Stimulated activated CD8-positive, alpha-beta memory T cell treated with anti-CD3 and anti-CD28 coated beads, Interleukin-4, amount 100 ng/mL, for 24 hours (primary cell): Measurements from ENCODE around the gene DCUN1D3.
A peak's percentile ranks its signal among the peaks of the same experiment; 100 is the strongest.
"Not testable (repeated sequence)": the region's sequence is repeated elsewhere in the genome, so short reads cannot be mapped to it uniquely, and the experiment has no call there.

Experiments used
- DNase-seq: peaks from one replicate; pipeline ENCODE4 v3.0.0-alpha.2; 2020; ENCODE audit warnings: low read depth

Gene DCUN1D3, protein sequence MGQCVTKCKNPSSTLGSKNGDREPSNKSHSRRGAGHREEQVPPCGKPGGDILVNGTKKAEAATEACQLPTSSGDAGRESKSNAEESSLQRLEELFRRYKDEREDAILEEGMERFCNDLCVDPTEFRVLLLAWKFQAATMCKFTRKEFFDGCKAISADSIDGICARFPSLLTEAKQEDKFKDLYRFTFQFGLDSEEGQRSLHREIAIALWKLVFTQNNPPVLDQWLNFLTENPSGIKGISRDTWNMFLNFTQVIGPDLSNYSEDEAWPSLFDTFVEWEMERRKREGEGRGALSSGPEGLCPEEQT

DNA sequence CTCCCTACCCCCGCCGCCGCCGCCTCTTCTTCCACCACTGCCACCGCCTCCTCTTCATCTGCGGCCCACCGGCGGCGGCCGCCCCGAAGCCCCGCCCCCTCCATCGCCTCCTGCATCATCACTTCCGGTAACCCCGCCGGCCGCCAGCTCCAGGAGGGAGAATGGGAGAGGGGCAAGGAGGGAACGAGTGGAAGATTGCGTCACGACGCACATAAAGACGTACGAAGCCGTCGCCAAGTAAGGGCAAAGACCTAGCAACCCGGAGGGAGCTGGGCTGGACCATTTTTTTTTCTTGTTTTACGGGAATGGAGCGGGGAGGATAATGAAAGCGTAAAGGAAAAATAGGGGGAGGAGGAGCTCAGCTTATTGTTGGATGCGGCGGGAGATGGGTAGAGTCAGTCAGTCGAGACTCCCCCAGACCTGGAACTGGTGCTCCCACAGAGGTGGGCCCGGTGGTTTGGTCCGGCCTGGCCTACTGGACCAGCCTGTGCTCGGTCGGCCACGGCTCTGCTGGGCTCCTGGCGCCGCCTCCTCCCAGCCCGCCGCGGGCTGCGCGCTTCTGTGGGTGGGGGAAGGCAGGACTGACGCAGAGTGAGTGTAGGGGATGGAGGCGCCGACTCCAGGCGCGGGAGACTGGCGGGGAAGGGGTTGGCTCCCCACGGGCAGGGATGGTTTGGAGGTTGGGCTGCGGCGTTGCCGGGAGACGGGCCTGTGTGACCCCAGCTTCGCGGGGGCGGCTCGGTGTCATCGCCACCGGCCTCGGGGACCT, at the start of gene DCUN1D3, which contains the start of gene LYRM1:
Gene DCUN1D3 (minus strand): TSS at position 60 of the 769 bp plus-strand sequence. CDS start 37,820 bp downstream, outside the sequence.
Gene LYRM1 (plus strand): TSS at position 473 of the 769 bp plus-strand sequence. CDS start 14,785 bp downstream, outside the sequence.
- DNase-seq: peak; percentile 84

DNA sequence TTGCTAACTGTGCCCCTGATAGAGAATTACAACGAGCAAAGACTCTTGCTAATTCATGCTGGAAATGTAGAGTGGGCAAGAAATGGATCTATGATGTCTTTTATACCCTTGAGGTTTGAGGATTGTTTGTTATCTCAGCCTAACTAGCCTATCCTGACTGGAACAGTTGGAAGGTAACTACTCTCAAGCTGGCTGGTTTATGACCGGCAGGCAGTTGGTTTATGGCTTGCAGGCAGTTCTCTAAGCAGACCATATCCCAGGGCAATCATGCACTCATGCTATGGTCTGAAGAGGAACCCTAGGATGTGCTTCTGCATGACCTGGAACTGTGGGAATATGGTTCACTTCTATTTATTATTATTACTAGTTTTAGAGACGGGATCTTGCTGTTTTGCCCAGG, 49.5 kb upstream of the DCUN1D3 start:
- DNase-seq: no peak

DNA sequence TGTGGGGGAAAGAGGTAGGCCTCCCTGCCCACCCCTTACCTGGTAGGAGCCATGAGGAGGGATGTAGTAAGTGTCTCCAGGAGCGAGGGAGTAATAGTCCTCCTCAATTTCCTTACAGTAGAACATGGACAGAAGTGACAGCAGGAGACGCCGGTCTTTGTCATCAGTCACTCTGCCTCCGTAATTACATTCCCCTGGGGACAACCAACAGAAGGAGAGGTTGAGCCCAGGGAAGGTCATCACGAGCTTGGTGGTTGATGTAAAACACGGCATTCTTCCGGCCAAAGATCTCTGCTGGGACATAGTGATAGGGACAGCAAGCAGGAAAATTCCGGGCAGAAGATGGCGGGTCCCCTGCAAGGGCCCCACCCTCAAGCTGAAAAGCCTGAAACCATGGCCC, 48.3 kb upstream of the DCUN1D3 start:
- no peak for DNase-seq

DNA sequence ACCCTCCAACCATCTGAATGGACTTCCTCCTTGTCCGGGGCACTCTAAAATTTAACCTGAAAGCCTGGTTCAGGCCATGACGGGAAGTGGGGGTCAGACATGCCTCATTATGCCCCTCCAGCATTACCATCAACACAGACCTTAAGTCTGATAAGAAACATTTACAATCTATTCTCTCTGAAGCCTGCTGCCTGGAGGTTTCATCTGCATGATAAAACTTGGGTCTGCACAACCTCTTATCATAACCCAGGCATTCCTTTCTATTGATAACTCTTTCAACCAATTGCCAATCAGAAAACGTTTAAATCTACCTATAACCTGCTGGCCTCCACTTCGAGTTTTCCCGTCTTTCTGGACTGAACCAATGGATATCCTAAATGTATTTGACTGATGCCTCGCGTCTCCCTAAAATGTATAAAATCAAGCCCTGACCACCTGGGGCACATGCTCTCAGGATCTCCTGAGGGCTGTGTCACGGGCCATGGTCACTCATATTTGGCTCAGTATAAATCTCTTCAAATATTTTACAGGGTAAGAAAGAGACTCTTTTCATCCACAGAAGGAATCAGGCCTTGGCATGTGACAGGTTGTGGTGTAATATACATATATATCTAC, 46.0 kb upstream of the DCUN1D3 start:
- no peak for DNase-seq

DNA sequence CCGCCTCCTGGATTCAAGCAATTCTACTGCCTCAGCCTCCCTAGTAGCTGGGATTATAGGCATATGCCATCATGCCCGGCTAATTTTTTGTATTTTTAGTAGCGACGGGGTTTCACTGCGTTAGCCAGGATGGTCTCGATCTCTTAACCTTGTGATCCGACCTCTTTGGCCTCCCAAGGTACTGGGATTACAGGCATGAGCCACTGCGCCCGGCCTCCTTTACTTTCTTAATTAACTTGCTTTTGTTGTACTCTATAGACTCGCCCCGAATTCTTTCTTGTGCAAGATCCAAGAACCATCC, 45.4 kb upstream of the DCUN1D3 start:
- not testable (repeated sequence) for DNase-seq

DNA sequence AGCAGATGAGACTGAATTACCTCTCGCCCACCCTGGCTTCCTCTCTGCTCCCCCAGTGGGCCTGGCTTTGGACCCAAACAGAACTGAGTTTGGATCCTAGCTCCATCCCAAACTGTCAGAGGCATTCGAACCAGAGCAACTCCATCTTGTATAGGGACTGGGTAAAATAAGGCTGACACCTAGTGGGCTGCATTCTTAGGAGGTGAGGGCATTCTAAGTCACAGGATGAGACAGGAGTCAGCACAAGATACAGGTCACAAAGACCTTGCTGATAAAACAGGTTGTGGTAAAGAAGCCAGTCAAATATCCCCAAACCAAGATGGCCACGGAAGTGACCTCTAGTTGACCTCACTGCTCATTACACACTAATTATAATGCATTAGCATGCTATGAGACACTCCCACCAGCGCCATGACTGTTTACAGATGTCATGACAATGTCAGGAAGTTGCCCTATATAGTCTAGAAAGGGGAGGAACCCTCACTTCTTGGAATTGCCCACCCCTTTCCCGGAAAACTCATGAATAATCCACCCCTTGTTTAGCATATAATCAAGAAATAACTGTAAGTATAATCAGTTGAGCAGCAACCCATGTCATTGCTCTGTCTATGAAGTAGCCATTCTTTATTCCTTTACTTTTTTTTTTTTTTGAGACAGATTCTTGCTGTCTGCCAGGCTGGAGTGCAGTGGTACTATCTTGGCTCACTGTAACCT, 44.9 kb upstream of the DCUN1D3 start:
- DNase-seq: no peak

DNA sequence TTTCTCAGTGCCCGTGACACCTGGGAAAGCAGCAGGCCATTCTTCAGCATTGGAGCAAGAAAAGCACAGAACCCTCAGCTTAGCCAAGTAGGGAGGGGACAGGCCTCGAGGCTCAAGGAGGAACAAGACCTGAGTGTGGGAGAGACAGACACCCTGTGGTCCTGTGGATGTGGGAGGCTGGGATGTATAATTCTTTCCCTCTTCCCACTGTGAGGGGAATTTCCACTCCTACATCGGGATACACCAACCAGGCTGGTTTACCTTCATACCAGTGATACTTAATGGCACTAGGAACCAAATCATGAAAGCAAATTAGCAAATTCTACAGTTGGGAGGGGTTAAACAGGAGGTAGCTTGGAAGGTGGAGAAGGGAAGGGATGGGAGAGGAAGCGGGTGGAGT, 42.1 kb upstream of the DCUN1D3 start:
- no peak for DNase-seq

DNA sequence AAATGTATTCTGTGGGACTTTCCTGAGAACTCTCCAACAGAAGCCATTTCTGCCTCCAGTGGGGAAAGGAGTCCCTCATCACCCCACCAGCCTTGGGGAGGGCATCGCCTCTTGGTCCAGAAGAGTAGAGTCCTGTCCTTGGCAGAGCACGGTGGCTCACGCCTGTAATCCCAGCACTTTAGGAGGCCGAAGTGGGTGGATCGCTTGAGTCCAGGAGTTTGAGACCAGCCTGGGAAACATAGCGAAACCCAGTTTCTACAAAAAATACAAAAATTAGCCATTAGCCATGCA, 41.4 kb upstream of the DCUN1D3 start:
- no peak for DNase-seq

DNA sequence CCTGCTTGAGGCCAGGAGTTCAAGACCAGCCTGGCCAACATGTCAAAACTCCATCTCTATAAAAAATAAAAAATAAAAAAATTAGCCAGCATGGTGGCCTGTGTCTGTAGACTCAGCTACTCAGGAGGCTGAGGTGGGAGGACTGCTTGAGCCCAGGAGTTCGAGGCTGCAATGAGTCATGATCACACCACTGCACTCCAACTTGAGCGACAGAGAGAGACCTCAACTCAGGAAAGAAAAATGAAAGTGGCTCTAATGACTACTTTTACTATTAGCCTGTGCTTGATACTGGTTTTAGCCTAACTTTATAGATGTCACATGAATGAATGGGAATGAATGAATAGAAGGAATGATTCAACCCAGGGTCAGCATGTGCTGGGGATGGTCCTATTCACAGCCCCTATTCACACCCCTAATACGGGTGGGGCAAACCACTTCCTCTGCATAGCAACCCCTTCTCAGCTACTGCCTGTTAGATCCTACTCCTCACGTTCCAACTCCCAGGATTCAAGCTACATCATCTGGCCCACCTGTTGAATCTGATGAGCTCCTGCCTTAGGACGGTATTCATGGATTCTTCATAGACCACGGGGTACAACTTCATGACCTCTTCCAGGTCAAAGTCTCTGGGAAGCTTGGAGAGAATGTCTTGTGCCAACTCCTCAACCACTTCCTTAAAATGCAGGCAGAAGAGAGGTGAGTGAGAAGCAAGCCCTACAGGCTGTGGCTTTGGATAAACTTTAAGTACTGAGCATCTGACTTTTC, 40.9 kb upstream of the DCUN1D3 start:
- DNase-seq: no peak

DNA sequence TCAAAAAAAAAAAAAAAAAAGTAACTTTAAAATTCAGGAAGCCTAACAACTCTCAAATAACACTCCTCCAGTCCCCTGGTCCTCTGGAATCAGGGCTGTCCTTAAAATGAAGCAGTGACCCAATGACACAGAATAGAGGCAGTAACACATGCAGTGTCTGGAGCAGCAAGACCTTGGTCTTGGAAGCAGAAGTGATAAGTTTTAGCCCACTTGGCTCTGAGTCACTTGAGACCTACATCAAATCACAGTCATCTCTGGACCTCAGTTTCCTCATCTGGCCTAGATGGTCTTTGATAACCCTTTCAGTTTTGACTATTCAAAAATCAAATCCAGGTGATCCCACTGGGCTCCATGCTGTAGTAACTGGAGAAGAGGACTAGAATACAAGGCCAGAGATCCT, 39.5 kb upstream of the DCUN1D3 start:
- no peak for DNase-seq

DNA sequence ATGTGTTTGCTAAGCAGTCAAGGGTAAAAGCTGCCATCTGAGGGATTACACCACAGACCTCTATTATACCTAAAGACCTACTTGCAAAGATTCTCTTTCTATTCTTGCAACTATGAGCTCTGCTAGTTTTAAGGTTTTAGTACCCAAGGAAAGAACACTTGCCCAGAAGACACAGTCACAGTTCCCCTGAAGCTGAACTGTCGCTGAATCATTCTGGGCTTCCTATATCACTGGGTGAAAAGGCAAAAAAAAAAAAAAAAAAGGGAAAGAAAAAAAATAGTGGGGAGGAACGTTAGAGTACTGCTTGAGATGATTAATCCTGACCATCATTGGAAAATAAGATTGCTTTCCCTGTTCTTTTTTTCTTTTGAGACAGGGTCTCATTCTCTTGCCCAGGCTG, 38.3 kb upstream of the DCUN1D3 start:
- DNase-seq: no peak

DNA sequence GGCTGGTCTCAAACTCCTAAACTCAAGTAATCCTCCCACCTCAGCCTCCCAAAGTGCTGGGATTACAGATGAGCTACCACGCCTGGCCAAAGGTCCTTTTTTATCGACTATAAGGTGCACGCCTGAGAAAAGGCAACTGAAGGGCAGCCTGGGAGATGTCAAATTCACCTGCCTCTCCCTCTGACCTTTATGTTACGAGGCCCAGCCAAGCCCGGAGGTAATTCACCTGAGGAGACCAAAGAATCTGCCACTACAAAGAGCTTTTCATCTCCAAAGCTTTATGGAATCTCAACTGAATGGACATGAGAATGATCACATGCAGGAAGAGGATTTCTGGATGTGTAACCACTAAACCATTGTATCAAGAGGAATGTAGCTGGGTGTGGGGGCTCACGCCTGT, 37.6 kb upstream of the DCUN1D3 start:
- DNase-seq: no peak

DNA sequence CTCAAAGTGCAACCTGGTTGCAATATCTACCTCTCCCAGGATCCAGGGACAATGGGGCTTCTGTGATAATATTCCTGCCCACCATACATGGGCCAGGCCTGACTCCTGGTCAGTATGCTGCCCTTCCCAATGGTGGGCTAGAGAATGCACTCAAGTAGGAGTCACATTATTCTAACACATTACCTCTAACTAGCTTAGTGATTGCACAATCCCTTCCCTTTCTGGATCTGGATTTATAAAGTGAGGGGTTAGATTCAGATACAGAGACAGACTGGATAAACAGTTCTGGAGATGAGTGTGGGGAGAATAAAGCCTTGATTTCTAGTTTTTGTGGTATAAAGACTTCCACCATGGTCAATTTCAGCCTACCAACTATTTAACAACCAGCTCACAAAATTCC, 33.4 kb upstream of the DCUN1D3 start:
- no peak for DNase-seq

DNA sequence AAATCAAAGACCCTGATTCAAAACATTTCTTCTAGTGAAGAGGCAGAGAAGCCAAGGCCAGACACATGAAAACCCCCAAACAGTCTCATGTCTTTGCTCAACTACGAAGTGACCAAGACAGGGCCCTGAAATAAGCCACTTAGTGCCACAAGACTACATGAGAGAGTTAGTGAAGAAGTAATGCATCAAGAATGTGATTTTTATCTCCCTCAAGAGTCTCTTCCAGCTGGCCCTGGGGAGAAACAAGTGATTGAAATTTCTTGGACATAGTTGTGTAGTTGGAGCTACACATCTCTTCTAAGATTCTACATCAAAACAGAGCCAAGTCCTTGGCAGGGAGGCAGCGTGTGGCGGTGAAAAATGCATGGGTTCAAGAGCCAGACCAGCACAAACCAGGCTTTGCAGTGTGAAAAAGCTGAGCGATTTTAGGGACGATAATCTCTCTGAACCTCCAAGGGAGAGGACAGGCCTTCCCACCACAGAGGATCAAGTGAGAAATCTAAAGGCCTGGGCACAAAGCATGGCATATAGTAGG, 31.0 kb upstream of the DCUN1D3 start:
- DNase-seq: no peak

DNA sequence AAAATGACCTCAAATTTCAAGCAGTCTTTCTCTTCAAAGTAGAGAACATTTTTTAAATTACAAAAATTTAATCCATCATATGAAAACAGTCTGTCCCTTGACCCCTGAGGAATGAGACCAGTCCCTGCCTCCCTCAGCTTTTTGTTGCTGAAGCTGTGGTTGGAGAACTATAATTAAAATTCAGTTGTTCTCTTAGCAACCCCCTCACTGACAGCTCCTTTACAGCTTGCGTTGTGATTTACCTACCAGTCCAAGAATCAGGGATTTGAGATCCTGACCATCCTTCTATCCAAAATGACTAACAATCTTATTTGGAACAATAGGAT, 30.2 kb upstream of the DCUN1D3 start:
- no peak for DNase-seq

DNA sequence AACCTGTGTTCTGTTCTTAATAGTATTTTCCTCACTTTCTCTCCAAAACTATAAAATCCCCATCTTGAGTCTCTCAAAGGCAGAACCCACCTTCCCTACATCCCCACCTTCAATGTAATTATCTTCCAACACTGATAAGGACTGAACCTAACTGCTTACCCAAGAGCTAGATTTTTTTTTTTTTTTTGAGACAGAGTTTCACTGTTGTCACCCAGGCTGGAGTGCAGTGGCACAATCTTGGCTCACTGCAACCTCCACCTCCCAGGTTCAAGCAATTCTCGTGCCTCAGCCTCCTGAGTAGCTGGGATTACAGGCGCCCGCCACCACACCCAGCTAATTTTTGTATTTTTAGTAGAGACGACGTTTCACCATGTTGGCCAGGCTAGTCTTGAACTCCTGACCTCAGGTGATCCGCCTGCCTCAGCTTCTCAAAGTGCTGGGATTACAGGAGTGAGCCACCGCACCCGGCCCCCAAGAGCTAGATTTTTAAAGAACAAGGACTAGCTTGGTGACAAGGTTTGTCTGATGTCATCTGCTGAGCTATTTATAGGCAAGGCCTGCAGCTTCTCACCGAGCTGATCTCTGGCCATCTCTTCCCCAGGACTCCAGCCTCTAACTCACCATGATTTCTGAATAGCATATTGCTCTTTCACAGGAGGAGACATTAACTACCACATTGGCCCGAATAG, 29.7 kb upstream of the DCUN1D3 start:
- not testable (repeated sequence) for DNase-seq

DNA sequence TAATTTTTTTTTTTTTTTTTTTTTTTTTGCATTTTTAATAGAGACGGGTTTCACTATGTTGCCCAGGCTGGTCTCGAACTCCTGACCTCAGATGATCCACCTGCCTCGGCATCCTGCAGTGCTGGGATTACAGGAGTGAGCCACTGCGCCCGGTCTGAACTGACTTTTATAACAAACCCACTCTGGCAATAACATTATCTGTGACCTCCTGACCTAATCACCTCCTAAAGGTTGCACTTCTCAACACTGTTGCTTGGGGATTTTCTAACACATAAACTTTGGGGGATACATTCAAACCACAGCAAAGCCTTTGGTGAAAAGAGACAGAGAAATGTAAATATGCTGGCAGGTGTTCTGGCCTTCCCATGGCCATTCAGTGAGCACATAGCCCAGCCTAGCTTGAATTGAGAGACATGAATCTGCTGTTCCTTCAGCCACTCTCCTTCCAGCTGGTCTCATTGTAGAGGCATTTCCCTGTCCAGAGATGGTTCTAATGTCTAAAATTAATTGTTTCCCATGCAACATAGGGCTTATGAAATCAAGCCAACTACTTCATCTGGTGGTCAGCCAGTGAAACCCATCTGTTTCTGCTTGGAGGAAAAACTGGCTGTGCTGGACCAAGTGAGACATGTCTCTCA, 28.7 kb upstream of the DCUN1D3 start:
- DNase-seq: no peak

DNA sequence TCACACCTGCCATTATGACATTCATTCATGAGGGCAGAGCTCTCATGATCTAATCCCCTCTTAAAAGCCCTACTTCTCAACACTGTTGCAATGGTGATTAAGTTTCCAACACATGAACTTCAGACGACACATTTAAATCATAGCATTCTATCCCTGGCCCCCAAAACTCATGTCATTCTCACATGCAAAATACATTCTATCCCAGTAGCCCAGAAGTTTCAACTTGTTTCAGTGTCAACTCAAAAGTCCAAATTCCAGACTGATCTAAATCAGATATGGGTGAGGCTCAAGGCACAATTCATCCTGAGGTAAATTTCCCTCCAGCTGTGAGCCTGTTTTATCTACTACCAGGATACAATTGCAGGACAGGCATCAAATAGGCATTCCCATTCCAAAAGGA, 25.6 kb upstream of the DCUN1D3 start:
- no peak for DNase-seq

DNA sequence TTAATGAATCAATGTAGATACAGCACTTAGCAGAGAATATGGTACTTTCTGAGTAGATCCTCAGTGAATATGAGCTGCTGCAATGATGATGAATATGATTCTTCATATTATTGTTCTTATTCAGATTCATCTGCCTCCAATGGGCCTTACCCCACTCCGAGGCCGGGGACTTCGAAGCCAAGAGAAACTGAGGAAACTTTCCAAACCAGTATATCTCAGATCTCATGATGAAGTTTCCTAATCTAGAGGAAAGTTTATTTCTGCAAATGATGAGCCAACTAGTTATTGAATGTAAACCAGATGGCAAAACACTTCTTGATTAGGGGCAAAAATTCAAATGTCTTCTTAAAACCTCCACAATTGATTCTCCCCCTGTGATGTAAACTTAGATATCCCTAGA, 23.7 kb upstream of the DCUN1D3 start:
- no peak for DNase-seq

DNA sequence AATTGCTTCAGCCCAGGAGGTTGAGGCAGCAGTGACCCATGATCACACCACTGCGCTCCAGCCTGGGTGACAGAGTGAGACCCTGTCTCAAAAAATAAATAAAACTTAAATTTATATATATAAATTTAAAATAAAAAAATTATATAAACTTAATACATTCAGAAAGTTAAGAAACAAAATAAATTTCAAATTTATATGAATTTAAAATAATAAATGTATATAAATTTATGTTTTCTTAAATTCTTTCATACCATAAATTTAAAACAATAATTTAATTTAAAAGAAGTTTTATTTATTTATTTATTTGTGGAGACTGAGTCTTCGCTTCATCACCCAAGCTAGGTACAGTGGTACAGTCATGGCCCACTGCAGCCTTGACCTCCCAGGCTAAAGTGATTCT, 20.6 kb upstream of the DCUN1D3 start:
- DNase-seq: no peak

DNA sequence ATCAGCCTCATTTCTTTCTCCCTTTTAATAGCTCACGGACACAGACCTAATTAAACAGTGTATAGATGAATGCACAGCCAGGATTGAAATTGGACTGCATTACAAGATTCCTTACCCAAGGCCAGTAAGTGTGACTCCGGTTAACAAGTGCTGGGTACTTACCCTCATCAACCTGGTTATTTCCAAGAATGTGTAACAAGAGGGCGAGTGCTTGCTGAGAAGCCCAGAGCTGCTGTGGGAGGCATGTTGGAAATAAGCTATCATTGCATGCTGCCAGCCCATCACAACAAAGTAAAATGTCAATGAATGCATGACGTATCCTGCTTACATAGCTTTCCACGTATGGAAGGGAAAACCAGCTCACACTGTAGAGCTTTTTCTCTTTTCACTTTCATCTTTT, 19.9 kb upstream of the DCUN1D3 start:
- no peak for DNase-seq
